Caco-2 (cell line): ENCODE data around the gene HSPBP1. TPM values are rescaled to one million over a fixed set of nuclear protein-coding genes. Genes with fewer than 3 reads are reported as not detected.
A peak's percentile ranks its signal among the peaks of the same experiment; 100 is the strongest.

Experiments used
- BruUV-seq: library from RNA; stranded (reverse); fragments of 400-500 nt; replicated peaks from 2 replicates; lab custom pipeline; 2021; lab: Mats Ljungman, UMichigan
- CTCF ChIA-PET: fragments of 300-600 bp; sonication (Branson Sonifier 250); formaldehyde crosslinking; loops from one replicate; lab custom pipeline; 2022; ENCODE audit warnings: antibody characterized with exemption; lab: Charles Lee
- POLR2A ChIA-PET: fragments of 300-600 bp; sonication (Branson Sonifier 250); formaldehyde crosslinking; loops from one replicate; lab custom pipeline; 2022; ENCODE audit warnings: antibody characterized with exemption; lab: Charles Lee
- DNase-seq, 2 experiments: peaks; one replicate each; pipeline versions ENCODE4 v3.0.0 to v3.0.0-alpha.2; 2020 to 2022
- H3K27me3 ChIP-seq: replicated peaks from 2 replicates; pipeline ENCODE4 v1.6.0; 2011; ENCODE audit warnings: low read length; ENCODE audit not compliant: control insufficient read depth, insufficient read depth
- H3K36me3 ChIP-seq: 2 replicates; pipeline ENCODE4 v1.5.1; 2011; ENCODE audit warnings: low read length; ENCODE audit not compliant: control insufficient read depth, insufficient read depth
- H3K4me1 ChIP-seq: fragments of 250-450 bp; sonication (Bioruptor Pico); 2 replicates; pipeline ENCODE4 v1.5.1; 2020; ENCODE audit warnings: mild to moderate bottlenecking
- H3K4me3 ChIP-seq: 2 replicates; pipeline ENCODE4 v1.5.1; 2011; ENCODE audit warnings: low read depth, mild to moderate bottlenecking, control low read depth, low read length
- H3K9me3 ChIP-seq: fragments of 250-450 bp; sonication (Bioruptor Pico); 2 replicates; pipeline ENCODE4 v1.5.1; 2020; ENCODE audit warnings: mild to moderate bottlenecking, moderate library complexity
- H3K27ac Mint-ChIP-seq: one replicate; pipeline ENCODE4 v1.8.0; 2022; ENCODE audit warnings: mixed read lengths; ENCODE audit not compliant: unreplicated experiment
- H3K27me3 Mint-ChIP-seq: one replicate; pipeline ENCODE4 v1.8.0; 2022; ENCODE audit warnings: mixed read lengths; ENCODE audit not compliant: insufficient read depth, unreplicated experiment
- H3K36me3 Mint-ChIP-seq: one replicate; pipeline ENCODE4 v1.8.0; 2022; ENCODE audit warnings: mild to moderate bottlenecking, mixed read lengths; ENCODE audit not compliant: insufficient read depth, unreplicated experiment
- H3K4me1 Mint-ChIP-seq: one replicate; pipeline ENCODE4 v1.8.0; 2022; ENCODE audit warnings: low read depth, mixed read lengths; ENCODE audit not compliant: unreplicated experiment
- H3K4me3 Mint-ChIP-seq: one replicate; pipeline ENCODE4 v1.8.0; 2022; ENCODE audit warnings: mild to moderate bottlenecking, moderate library complexity, mixed read lengths; ENCODE audit not compliant: unreplicated experiment
- H3K9me3 Mint-ChIP-seq: one replicate; pipeline ENCODE4 v1.8.0; 2022; ENCODE audit warnings: mixed read lengths; ENCODE audit not compliant: unreplicated experiment
- CTCF ChIP-seq, 2 experiments: fragments of 200-600 bp in 1 of 2; IDR thresholded peaks; 1 replicate in 1 of 2; 2 replicates in 1 of 2; pipeline versions ENCODE4 v1.5.1 to v1.8.0; 2011 to 2022; ENCODE audit warnings: antibody characterized with exemption in 1 of 2, control low read depth in 1 of 2, inconsistent platforms in 1 of 2, low read depth in 1 of 2, low read length in 1 of 2, mild to moderate bottlenecking in 1 of 2, moderate library complexity in 1 of 2; ENCODE audit not compliant: insufficient read depth in 1 of 2, severe bottlenecking in 1 of 2, unreplicated experiment in 1 of 2
- intact Hi-C: fragments of 100-400 bp; cut with micrococcal nuclease; formaldehyde crosslinking; loops from one replicate; pipeline ENCODE4 v1.10.0; 2022; ENCODE audit not compliant: unreplicated experiment
- microRNA-seq: library from miRNA; unstranded; fragments of <30 nt; microRNA quantifications from one replicate; pipeline ENCODE4 v1.2.0, GENCODE V29; 2022
- total RNA-seq: library from RNA; stranded (reverse); gene quantifications from 2 replicates; pipeline ENCODE4 v1.2.3, GENCODE V29; 2022

Gene HSPBP1
- total RNA-seq, 1 experiment from 2014 or later, result 69.6 TPM

GRCh38 chr19:55216461-55217198 lies 63.3 kb downstream of the HSPBP1 start:
- POLR2A ChIA-PET, result interaction anchor here (0.5 to 1.7 kb wide), 5 partner anchors 43 to 191 kb away, joined by 3 to 16 read pairs (median 3); partner anchors contain the start of genes HSPBP1, PPP6R1, TMEM238 and UBE2S
- BruUV-seq, result TSS peak; percentile 69
- Mint-ChIP-seq H3K9me3 (peaks cover 28% of the 10 kb centered on the region), H3K4me1 (no peaks in the 10 kb centered on the region), H3K27me3 (no peaks in the 10 kb centered on the region), H3K27ac (peak overlapping the region; percentile 94), H3K36me3 (peaks cover 43% of the 10 kb centered on the region), H3K4me3 (peak overlapping the region; percentile 90)
- Histone ChIP-seq H3K4me3 (peak overlapping the region; percentile 61), H3K4me1 (0 out of 2 replicates have a peak, but pooled peaks cover 6% of the 10 kb centered on the region), H3K27me3 (no peaks in the 10 kb centered on the region), H3K36me3 (no peaks in the 10 kb centered on the region; the same call in 1 of the 2 replicates), H3K9me3 (0 out of 2 replicates have a peak, but pooled peaks cover 4% of the 10 kb centered on the region)
- intact Hi-C loops, result loop anchor here (1.0 to 2.0 kb wide), 3 partner anchors 38 to 168 kb away; partner anchors contain the start of genes PPP6R1, RPL28 and TMEM238
- CTCF ChIA-PET, result interaction anchor here (0.6 to 1.1 kb wide), 2 partner anchors 43 to 106 kb away, joined by 3 to 12 read pairs; partner anchors contain the start of gene PPP6R1
- DNase-seq, result peak; percentile 93 to 95
- no peak for TF ChIP-seq CTCF (IDR thresholded peaks at IDR 0.05; ENCODE audit: insufficient read depth in 1 of 2, low read depth in 1 of 2, low read length in 1 of 2, severe bottlenecking in 1 of 2, unreplicated experiment in 1 of 2)

DNA sequence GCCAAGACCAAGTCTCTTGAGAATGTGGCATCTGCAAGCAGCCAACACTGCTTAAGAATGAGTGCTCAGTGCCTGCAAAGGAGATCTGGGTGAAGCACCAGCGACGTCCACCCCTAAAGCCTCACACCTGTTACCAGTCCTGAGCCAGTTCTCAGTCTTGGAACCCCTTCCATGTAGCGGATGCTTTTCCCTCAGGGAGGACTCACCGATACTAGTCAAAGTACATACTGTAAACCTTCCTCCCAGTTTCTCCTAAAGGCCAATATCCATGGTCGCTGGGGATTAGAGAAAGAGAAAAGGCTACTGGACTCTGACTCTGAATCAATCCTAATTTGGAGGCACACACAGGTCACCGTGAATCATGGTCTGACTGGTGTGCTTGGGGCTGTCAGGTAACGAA lies 66.4 kb downstream of the HSPBP1 start:
- ChIA-PET CTCF (no interaction called here), POLR2A (no interaction called here)
- H3K36me3 Mint-ChIP-seq, result peaks cover 18% of the 10 kb centered on the region
- H3K4me3 ChIP-seq, result no peak overlapping the region
- no peak for TF ChIP-seq CTCF (IDR thresholded peaks at IDR 0.05; ENCODE audit: insufficient read depth in 1 of 2, low read depth in 1 of 2, low read length in 1 of 2, severe bottlenecking in 1 of 2, unreplicated experiment in 1 of 2)
- H3K27me3 Mint-ChIP-seq, result no peaks in the 10 kb centered on the region
- no peak overlapping the region for H3K4me3 Mint-ChIP-seq
- no peaks in the 10 kb centered on the region for H3K9me3 ChIP-seq
- H3K4me1 Mint-ChIP-seq, result peaks cover 12% of the 10 kb centered on the region
- intact Hi-C loops, result no loop called here
- H3K27me3 ChIP-seq, result no peaks in the 10 kb centered on the region
- H3K36me3 ChIP-seq, result no peaks in the 10 kb centered on the region
- H3K9me3 Mint-ChIP-seq, result peaks cover 11% of the 10 kb centered on the region
- no peak for DNase-seq
- BruUV-seq, result no TSS peak
- no peak overlapping the region for H3K27ac Mint-ChIP-seq
- peaks cover 25% of the 10 kb centered on the region for H3K4me1 ChIP-seq

GRCh38 chr19:55212447-55212846 lies 67.5 kb downstream of the HSPBP1 start:
- no peaks in the 10 kb centered on the region for H3K36me3 ChIP-seq
- Mint-ChIP-seq H3K4me1 (peaks cover 12% of the 10 kb centered on the region), H3K27ac (no peak overlapping the region), H3K9me3 (peaks cover 11% of the 10 kb centered on the region), H3K4me3 (no peak overlapping the region), H3K36me3 (peaks cover 18% of the 10 kb centered on the region), H3K27me3 (no peaks in the 10 kb centered on the region)
- DNase-seq, result peak; percentile 88 to 90
- peak; percentile 78 to 97 for TF ChIP-seq CTCF (IDR thresholded peaks at IDR 0.05; ENCODE audit: insufficient read depth in 1 of 2, low read depth in 1 of 2, low read length in 1 of 2, severe bottlenecking in 1 of 2, unreplicated experiment in 1 of 2)
- H3K9me3 ChIP-seq, result no peaks in the 10 kb centered on the region
- peaks cover 21% of the 10 kb centered on the region for H3K4me1 ChIP-seq
- intact Hi-C loops, result loop anchor here (1.0 kb wide), 4 partner anchors 16 to 206 kb away; partner anchors contain the start of genes HSPBP1, PPP6R1 and TMEM86B
- ChIA-PET CTCF (no interaction called here), POLR2A (no interaction called here)
- no TSS peak for BruUV-seq
- no peak overlapping the region for H3K4me3 ChIP-seq
- no peaks in the 10 kb centered on the region for H3K27me3 ChIP-seq

Small RNA genes lying within 50 kb of the gene (microRNA-seq; reads per million reads assigned to microRNA genes)
- gene MIR6802, result 1.3 reads per million
- 4.3 reads per million, percentile 29 among the genes with 10 or more reads in this experiment for gene MIR6803
- gene MIR6804, result 5.0 reads per million, percentile 34 among the genes with 10 or more reads in this experiment

Other genes with a start within 250 kb of the HSPBP1 start
- gene GP6, start 241.8 kb downstream of the HSPBP1 start, total RNA-seq, result not detected in 2 replicates
- gene RDH13, start 217.0 kb downstream of the HSPBP1 start, total RNA-seq, result 43.3 and 49.8 TPM in 2 replicates
- 135 and 141 TPM in 2 replicates for gene EPS8L1, start 204.2 kb downstream of the HSPBP1 start, total RNA-seq
- 104 TPM in 2 replicates for gene PPP1R12C, start 162.5 kb downstream of the HSPBP1 start, total RNA-seq
- 11.8 and 18.0 TPM in 2 replicates for gene TNNT1, start 130.9 kb downstream of the HSPBP1 start, total RNA-seq
- gene TNNI3, start 122.4 kb downstream of the HSPBP1 start, total RNA-seq, result 2.9 and 4.2 TPM in 2 replicates
- 0.45 and 0.91 TPM in 2 replicates for gene DNAAF3, start 113.5 kb downstream of the HSPBP1 start, total RNA-seq
- not detected in 2 replicates for gene SYT5, start 99.8 kb downstream of the HSPBP1 start, total RNA-seq
- 2.3 and 2.7 TPM in 2 replicates for gene PTPRH, start 70.6 kb downstream of the HSPBP1 start, total RNA-seq
- 18.0 and 21.2 TPM in 2 replicates for gene TMEM86B, start 51.3 kb downstream of the HSPBP1 start, total RNA-seq
- 113 and 118 TPM in 2 replicates for gene PPP6R1, start 21.1 kb downstream of the HSPBP1 start, total RNA-seq
- 24.6 and 28.6 TPM in 2 replicates for gene BRSK1, start 3.9 kb upstream of the HSPBP1 start, total RNA-seq
- 1.6 and 3.4 TPM in 2 replicates for gene TMEM150B, start 45.2 kb upstream of the HSPBP1 start, total RNA-seq
- 25.8 and 26.3 TPM in 2 replicates for gene KMT5C, start 59.8 kb upstream of the HSPBP1 start, total RNA-seq
- gene COX6B2, start 74.6 kb upstream of the HSPBP1 start, total RNA-seq, result 0.27 and 0.35 TPM in 2 replicates
- not detected in 2 replicates for gene GARIN5B, start 83.2 kb upstream of the HSPBP1 start, total RNA-seq
- gene IL11, start 90.4 kb upstream of the HSPBP1 start, total RNA-seq, result 0.70 and 1.1 TPM in 2 replicates
- gene TMEM190, start 96.7 kb upstream of the HSPBP1 start, total RNA-seq, result not detected in 2 replicates
- 18.1 and 22.7 TPM in 2 replicates for gene TMEM238, start 104.2 kb upstream of the HSPBP1 start, total RNA-seq
- 2,048 and 2,146 TPM in 2 replicates for gene RPL28, start 105.8 kb upstream of the HSPBP1 start, total RNA-seq
- gene UBE2S, start 127.7 kb upstream of the HSPBP1 start, total RNA-seq, result 279 and 293 TPM in 2 replicates
- gene SHISA7, start 163.2 kb upstream of the HSPBP1 start, total RNA-seq, result not detected in 2 replicates
- 40.6 and 49.6 TPM in 2 replicates for gene ISOC2, start 181.5 kb upstream of the HSPBP1 start, total RNA-seq
- gene C19orf85, start 184.6 kb upstream of the HSPBP1 start, total RNA-seq, result not detected in 2 replicates
- 12.3 and 13.9 TPM in 2 replicates for gene ZNF628, start 196.5 kb upstream of the HSPBP1 start, total RNA-seq
- 40.9 and 45.2 TPM in 2 replicates for gene NAT14, start 205.1 kb upstream of the HSPBP1 start, total RNA-seq
- gene SSC5D, start 208.3 kb upstream of the HSPBP1 start, total RNA-seq, result 0.58 and 0.86 TPM in 2 replicates